Measurements from ENCODE around the gene NOC3L.

DNA sequence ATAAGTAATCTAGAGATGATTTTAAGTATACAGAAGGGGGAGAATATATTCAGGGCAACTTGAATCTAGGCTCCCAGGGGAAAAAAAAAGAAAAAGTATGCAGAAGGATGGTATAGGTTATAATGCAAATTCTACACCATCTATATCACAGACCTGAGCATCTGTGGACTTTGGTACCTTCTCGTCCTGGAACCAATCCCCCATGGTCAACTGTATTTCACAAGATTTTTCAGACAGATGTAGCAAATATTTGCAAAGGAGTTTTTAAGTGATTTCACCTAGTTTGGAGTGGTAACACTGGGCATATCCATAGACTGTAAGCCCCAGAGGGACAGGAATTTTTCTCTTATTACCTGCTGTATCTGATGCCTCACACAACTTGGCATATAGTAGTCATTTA lies 58.8 kb downstream of the NOC3L start:
- TF ChIP-seq, protein P1, sequence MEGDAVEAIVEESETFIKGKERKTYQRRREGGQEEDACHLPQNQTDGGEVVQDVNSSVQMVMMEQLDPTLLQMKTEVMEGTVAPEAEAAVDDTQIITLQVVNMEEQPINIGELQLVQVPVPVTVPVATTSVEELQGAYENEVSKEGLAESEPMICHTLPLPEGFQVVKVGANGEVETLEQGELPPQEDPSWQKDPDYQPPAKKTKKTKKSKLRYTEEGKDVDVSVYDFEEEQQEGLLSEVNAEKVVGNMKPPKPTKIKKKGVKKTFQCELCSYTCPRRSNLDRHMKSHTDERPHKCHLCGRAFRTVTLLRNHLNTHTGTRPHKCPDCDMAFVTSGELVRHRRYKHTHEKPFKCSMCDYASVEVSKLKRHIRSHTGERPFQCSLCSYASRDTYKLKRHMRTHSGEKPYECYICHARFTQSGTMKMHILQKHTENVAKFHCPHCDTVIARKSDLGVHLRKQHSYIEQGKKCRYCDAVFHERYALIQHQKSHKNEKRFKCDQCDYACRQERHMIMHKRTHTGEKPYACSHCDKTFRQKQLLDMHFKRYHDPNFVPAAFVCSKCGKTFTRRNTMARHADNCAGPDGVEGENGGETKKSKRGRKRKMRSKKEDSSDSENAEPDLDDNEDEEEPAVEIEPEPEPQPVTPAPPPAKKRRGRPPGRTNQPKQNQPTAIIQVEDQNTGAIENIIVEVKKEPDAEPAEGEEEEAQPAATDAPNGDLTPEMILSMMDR (IDR thresholded peaks at IDR 0.05) = no peak
- no peak for TF ChIP-seq EP300 (IDR thresholded peaks at IDR 0.05)
- no peak for TF ChIP-seq POLR2A (IDR thresholded peaks at IDR 0.05)
